GM18498 (cell line): ENCODE data around the gene TMEM53.

Experiments used
- ATAC-seq: cut with Tn5 transposase; IDR thresholded peaks from one replicate; pipeline ENCODE4 v1.9.1; 2021; ENCODE audit warnings: mild to moderate bottlenecking, moderate library complexity; ENCODE audit not compliant: unreplicated experiment

TMEM53 gene

DNA sequence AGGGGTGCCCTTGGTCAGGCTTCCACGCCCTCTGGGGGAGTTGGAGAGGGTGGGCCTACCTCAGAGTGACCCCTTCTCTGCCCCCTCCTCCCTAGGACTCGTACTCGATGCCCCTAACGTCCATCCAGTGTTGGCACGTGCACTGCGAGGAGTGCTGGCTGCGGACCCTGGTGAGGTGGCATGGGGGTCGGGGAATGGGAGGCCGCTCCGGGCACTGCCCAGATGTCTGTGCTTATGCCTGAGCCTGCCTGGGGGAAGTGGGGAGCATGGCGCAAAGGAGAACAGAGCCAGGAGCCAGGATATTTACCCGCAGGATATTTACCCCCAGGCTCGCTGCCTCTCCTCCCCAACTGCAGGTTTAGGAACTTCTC, 24.5 kb downstream of the TMEM53 start:
- ATAC-seq: no peak

DNA sequence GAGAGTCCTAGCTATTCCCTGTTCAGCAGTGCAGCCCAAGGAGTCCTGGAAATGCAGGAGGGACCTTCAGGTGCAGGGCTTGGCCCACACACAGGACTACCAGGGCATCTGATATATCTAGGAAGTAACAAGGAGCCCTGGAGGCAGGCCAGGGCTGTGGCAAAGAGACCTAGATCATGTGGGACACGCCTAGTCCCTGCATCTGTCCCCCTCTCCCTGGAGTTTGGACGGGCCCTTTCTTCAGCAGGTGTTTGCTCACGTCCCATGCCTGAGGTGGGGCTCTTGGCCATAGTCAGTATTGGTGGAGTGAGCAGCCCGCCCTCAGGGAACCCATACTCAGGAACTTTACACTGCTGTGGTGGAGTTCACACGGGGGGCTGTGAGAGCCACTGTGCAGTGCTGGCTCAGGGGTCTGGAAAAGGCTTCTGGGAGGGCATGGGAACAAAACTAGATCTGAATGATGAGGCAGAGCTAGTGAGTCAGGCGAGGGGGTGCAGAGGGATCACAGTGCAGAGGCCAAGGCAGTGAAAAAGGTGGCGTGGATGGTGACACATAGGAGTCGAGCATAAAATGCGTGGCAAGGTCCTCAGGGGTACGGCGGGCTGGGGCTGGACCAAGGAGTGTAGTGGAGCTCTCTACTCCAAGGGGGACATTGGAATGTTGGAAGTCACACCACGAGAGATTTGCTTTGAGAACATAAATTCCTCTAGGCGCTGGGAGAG, 25.6 kb downstream of the TMEM53 start:
- no peak for ATAC-seq

DNA sequence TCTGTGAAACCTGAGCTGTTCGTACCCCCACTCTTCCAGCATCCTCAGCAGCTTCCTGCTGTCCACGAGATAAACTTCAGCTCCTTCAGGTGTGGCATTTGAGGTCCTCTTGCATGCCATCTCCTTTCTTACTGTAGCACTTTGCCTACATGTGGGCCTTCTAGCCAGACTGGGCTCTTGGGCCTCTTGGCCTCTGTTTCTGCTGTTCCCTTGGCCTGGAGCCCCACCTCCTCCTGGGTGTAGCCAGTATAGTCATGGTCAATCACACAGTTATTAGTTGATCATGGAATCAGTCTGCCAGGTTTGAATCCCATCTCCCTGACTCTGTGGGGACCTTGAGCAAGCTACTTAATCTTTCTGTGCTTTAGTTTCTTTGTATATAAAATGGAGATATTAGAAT, 26.4 kb downstream of the TMEM53 start:
- no peak for ATAC-seq

DNA sequence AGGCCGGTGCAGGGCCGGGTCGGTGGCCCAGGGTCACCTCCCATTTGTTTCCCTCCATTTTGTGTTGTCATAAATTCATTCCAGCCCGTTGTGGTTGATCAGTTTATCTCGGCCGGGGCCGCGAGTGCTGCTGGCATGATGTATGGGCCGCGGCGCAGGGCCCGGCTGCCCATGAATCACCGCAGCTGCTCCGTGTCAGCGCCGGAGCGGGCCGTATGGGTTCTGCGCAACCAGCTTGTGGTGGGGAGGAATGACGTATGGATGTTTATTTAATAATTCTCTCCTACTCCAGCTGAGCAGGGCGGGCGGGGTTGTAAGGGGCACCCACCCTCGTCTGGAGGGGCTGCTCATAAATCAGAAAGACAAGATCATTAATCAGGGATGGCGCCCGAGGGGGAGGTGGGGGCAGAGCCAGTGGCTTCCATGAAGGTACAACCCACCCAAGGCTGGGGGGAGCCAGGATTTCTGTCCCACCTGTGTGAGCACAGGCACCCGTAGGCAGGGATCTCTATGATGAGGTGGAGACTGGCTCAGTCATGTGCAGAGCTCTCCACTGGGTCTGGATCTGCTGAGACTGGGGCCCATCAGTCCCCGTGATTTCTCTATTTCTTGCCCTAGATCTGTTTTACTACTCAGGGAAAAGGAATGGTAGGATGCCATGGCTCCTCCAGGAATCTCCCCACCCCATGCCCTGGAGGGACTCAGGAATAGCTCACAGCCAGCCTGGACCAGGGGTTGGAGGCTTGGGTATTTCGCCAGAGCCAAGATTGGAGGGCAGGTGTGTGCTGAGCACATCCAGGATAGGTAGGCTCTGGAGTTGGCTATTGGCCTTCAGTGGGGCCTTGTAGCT, 27.8 kb downstream of the TMEM53 start:
- no peak for ATAC-seq

DNA sequence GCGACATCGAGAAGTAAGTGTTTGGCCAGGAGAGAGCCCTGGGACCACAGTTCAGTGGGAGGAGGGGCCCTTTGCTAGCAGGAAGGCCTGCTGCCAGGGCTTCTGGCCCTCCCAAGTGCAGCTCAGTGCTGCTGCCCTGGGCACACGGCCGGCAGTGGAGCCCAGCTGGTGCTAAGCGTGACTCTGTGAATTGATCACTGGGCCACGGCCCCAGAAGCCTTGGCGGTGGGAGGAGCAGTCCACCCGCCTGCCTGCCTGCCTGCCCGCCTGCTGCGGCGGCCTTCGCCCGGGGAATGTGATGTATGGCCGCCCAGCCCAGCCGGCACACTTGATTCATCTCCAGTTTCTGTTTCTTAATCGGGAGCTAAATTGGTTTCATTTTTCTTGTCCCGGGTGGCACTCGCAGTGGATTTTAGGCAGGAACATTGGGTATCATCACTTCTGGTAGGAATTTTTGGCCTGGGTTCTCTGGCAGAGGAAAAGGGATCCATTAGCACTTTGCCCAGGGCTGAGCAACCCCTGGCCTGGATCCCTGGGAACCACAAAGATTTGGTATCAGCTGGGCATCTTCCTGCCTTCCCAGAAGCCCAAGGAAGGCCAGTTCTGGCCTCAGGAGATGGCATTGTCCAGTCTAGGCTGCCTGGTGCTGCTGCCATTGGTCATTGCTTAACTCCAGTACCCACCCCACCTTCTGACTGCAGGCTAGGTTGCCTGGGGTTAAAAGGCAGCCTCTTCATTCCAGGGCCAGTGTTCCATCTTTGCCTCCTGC, 28.6 kb downstream of the TMEM53 start:
- ATAC-seq: no peak

DNA sequence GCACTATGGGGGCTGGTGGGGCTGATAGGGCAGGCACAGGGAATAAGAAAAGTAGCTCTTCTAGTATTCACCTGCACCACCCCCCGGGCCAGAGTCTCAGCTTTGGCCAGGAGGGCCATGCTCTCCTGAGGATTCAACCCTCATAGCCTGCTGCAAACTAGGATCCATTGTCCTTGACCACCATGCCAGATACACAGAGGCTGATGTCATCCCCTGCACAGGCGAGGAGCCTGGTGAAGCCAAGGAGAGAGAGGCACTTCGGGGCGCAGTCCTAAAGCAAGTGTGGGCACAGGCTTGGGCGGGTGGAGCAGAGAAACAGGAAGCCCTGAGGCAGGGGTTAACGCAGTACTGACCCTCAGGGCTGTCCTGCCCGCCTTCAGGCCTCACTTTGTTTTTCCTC, 29.5 kb downstream of the TMEM53 start:
- ATAC-seq: no peak

DNA sequence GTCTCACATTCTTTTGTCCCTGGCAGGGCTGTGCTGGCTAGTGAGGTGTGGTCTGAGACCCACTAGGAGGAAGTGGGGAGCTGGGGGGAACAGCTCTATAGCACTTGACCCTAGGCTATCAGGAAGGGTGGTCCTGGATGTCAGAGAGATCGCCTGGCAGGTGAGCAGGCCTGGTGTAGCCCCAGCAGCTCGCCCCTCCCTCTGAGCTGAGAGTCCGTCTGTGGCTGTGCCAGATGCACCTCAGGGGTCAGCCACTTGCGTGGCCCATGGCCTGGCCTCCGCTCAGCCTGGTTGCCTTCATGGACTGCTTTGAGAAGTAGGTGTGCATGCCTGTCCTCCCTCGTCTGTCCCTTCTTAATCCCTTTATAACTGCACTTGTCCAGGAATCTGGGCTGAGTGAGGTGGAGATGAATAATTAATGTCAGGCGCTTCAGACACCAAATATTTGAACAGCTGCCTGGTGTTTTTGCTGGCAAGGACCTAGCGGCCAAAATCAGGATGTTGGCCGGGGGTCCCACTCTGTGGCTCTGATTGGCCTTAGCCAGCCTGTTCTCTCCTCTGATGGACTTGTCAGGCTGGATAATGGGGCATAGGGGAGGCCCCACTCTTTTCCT, 30.5 kb downstream of the TMEM53 start:
- ATAC-seq: no peak

DNA sequence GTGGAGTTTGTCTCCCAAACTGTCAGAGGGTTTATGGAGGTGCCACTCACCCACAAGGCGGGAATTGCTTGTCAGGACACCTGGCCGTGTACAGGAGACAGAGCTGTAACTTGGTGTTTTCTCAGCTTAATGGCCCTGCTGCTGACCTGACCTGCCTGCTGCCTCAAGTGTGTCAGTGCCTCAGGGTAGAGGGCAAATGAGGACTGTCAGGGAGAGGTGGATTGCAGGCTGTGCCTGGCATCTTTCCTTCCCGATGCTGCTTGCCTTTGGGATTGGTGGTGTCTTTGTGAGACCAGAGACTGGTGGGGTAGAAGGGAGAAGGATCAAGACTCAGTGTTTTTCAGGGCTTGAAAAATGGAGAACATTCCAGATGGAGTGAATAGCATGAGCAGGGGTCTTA, 31.4 kb downstream of the TMEM53 start:
- no peak for ATAC-seq

DNA sequence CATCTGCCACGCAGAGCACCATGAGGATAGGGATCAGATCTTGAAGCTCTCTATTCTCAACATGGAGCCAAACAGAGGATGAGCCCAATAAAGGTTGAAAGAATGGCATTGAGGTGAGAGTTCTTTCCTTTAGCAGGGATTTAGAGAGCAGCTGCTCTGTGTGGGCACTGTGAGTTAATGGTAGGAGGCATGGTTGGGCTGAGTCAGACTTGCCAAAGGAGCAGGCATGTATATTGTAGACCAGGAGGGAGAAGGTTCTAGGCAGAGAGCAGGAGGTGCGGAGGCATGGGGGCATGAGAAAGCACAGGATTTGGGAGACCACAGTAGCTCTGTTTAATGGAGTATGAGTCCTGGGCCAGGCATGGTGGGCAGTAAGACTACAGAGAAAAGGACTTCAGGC, 32.0 kb downstream of the TMEM53 start:
- no peak for ATAC-seq

DNA sequence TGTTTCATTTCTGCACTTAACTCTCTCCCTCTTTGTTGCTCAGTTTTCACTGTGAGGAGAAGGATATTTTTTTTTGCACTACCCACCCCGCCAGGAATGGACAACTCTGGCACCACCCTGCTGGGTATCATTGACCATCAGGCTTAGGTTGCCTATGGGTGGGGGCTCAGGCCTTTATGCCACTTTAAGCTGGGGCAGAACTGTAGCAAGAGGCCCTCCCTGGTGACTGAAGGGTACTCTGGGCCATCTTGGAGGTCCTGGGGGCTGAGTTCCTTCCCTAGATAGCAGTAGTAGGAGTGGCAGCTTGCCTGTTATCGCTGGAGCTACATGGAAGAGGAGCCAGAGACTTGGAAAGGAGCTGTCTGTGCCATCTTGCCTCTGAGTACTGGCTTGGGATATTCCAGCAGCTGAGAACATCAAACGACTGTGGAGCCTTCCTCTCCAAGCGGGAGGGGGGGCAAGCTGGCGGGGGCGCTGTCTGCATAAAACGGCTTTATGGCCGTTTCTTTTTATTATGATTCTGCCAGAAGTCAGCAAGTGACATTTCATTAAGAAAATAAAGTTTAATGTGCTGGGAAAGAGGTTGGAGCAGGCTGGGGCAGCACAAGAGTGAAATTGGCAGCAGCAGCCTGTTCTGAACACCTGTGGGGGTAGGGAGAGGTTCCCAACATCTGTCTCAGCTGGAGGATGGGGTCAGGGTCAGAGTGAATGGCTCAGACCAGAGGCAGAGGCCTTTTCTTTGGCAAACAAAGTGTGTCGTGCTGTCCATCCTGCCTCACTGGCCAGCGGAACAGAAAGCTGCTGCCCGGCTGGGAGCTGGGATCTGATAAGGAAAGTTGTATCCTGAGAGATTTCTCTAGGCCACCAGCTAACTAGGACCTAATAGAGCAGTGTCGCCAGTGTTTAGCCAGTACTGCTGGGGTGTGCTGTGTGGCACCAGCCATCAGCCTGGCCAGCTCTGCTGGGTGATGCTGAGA, 32.9 kb downstream of the TMEM53 start:
- ATAC-seq: no peak

DNA sequence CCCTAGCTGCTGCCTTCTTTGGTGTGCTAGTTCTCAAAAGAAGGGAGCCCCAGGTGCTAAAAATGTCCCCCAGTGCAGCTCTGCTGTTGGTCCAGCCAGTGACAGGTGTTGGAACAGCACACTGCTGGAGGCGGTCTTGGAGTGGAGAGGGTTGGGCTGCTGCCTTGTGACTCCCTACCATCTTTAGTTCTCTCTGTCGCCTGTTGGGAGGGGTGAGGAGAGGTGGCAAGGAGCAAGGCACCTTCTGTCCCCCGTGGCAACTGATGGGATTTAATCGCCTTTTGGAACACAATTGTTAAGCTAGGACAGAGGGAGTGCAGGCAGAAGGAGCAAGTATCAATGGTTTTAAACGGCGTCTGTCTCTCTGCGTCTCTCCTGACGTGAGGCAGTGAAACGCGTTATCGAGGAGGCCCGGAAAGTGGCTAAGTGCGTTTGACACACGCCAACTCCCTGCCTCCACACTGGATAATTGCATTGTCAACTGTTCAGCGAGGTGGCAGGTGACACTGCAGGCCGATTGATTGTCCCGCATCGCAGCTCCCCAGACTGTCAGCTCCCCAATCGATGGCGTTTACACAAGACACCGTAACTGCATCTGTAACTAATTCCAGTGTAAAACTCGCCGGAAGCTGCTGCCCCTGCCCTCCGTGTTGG, 34.0 kb downstream of the TMEM53 start:
- ATAC-seq: no peak

DNA sequence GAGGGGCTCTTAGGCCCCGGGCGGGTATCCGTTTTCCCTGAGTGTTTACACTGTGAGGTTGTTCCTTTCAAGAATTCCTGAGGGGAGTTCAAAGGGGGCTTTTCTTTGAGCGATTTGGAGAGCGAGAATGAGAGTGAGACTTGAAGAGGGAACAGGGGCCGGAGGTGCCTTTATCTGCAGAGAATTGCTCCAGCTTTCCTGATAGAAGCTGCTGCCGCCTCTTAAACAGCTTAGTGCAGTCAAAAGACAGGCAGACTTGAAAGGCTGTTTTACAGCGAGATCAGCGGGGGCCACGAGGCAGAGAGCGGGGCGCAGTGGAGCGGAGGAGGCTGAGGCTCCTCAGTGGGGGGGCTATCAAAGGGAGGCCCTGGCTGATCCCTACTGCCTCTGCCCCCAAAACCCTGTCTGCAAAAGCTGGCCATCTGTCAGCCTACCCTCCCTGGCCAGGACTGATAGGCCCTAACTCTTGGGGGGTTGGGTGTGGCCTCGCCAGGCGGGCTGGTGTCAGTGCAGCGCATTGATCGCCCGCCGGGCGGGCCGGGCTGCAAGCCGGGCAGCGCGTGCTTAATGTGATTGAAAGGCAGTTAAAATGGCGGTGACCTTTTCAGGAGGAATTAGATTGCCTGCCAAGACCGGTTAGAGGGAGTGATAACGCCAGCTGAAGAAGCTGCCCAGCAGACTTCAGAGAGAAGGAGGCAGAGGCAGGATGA, 36.4 kb downstream of the TMEM53 start:
- ATAC-seq: no peak

DNA sequence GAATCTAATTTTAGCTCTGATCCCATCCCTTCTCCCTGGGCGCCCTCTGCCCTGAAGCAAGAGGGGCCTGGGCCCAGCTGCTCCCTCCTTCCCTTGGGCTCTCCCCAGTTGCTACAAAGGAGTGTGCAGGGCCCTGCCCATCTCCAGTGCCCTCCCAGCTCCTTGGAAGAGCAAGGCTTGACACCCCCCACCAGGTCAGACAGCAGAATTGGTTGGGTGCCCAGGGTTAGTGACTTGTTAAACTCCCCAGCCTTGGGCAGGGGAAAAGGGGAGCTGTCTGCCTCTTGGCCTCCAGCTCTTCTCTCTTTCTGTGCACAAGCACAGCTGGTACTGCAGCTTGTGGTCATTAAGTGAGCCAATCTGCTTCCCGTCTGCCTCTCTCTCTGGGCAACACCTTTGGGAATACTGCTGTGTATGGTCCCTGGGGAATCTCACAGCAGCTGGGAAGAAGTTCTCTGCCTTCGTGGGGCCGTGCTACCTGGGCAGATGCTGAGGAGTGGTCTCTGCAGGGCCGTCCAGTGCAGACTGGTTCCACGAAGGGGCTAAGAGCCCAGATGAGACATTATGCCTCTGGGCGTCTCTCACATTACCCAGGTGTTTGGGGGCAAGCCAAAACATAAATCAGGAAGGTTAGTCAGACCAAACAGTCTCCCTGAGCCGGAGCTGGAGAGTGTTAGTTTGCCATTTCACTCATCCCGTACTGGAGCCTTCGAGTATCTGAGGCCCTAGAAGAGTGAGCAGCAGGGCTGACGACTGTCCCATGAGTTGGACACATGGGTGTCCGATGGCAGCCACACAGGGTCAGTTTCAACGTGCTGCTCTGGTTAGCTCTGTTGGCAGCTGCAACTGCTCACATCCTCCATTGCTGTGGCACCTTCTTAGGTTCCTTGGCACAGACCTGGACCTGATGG, 37.3 kb downstream of the TMEM53 start:
- ATAC-seq: no peak

DNA sequence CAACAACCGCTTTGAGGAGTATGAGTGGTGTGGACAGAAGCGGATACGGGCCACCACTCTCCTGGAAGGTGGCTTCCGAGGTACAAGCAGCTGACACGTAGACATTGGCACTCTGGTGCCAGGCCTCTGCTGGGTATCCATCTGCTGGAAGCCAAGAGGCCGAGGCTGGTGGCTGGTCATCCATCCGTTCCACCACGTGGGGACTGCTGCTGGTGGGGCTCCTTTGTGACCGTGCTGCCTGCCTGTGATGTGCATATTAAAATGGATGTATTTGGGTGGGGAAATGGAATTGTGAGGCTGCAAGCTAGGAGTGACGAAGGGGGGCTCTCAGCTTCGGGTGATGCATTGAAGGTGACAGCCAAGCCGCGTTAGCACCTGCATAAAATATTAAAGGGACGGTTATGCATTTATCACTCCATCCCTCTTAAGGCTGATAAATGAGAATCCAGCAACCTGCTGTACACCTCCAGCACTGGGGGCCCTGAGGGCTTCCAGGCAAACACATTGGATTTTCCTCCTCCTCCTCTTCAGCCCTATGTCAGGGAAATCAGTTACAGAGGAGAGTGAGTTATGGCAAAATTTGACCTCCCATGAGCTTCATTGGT, 38.1 kb downstream of the TMEM53 start:
- no peak for ATAC-seq

DNA sequence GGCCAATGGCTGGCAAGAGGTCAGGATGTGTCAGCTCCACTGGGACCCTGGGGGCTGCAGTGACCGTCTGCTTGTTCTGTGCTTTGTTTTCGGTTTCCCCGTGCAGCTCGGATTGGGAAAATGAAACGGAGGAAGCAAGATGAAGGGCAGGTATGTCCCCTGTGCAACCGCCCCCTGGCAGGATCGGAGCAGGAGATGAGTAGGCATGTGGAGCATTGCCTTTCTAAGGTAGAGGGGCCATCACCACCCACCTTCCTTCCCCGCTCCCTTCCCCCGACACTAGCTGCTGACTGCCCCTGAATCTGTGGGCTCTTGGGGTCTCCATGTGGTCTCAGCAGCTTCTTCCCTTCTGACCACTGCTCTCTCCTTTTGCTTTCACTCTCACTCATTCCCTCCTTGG, 38.8 kb downstream of the TMEM53 start:
- no peak for ATAC-seq

DNA sequence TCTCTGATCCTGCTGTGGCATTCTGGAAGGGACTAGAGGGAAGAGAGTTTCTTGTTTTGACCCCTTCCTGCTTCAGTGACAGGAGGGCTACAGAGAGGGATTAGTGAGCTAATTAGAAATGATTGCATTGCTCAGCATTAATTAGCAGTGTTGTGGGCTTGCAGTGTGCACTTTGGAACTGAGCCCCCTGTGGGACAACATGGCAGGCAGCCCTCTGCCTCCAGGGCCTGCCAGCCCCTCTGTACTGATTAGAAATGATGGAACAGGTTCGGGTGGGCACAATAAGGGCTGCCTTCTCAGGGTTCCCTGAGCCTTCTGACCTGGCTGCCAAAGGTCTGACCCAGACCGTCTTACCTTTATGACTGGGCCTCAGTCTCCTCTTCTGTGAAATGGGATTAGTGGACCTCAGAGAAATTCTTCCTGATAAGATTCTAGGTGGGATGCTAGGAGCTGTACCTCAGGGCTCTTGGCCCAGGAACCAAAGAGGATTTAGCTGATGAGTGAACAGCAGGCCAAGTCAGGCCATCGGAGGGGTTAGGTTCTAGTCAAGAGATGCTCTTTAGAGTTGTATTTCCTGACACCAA, 39.6 kb downstream of the TMEM53 start:
- no peak for ATAC-seq

DNA sequence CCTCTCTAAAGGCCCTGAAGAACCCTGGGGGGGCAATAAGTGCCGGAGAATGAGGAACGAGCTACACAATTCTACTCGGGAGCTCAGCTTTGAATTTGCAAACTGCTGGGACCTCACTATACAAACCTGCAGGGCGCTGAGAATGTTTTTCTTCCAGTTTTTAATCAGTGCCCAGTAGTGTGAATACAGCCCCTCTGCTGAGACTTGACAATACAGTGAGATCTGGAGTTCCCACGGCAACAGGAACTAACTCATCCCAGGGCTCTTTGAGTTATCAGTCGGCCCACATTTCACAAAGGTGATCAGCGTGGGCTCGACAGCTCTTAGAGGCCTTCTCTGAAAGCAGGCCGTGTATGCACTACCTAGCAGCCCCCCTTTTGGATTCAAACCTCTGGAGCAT, 41.7 kb downstream of the TMEM53 start:
- no peak for ATAC-seq
